Adipose tissue (tissue), 3 donors: ENCODE measurements around the gene PREB. TPM values are rescaled to one million over a fixed set of nuclear protein-coding genes. Genes with fewer than 3 reads are reported as not detected.
"Not testable (repeated sequence)": the region's sequence is repeated elsewhere in the genome, so short reads cannot be mapped to it uniquely, and the experiment has no call there.

Experiments used
- H3K27ac ChIP-seq: one replicate; pipeline ENCODE4 v1.5.1; 2013; ENCODE audit warnings: low read depth, low read length
- WGBS, 3 donors: extraction: QIAGEN DNeasy Blood & Tissue Kit; methylation state at CpG; one replicate each; pipeline ENCODE4 v1.1.7; 2013; 5-methylcytosine and 5-hydroxymethylcytosine counted together
- polyA plus RNA-seq, 3 donors: library from polyadenylated mRNA; stranded (reverse); fragments of 200-250 nt; gene quantifications; one replicate each; pipeline ENCODE4 v1.2.3, GENCODE V29; 2013
- donor health status: healthy with polysubstance abuse.
- donor health status: Bipolar disorder and iron deficiency.
- donor health status: healthy.

Gene PREB
- polyA plus RNA-seq, 3 donors: 51.7 to 66.5 (median 51.8) TPM

- WGBS, 3 donors: 29 to 42% (median 40%) methylated on average over 14 of the region's 14 CpGs
- H3K27ac ChIP-seq: no peak overlapping the region
These were observed 1.1 kb downstream of the PREB start for GRCh38 chr2:27133195-27133875.

GRCh38 chr2:27131429-27131828 lies 3.0 kb downstream of the PREB start:
- H3K27ac ChIP-seq: no peak overlapping the region
- 80 to 88% (median 87%) methylated on average over 11 of the region's 11 CpGs for WGBS, 3 donors

DNA sequence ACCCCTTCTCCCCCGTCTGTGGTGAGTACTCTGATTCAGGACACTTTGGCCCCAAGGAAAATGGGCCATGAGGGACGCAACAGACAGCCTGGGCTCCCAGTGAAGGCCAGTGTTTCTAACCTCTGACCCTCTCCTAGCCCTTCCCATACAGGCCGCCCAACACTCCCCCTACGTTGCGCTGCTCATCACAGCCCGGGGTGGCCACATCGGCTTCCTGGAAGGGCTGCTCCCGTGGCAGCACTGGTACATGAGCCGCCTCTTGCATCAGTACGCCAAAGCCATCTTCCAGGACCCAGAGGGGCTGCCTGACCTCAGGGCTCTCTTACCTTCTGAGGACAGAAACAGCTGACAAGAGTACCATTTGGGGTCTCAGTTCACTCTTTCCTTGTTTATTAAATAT lies 4.0 kb downstream of the PREB start:
- WGBS, 3 donors: 84 to 94% (median 90%) methylated on average over 10 of the region's 10 CpGs
- no peak overlapping the region for H3K27ac ChIP-seq

- H3K27ac ChIP-seq: no peak overlapping the region
- 74 to 81% (median 75%) methylated on average over 11 of the region's 11 CpGs for WGBS, 3 donors
These were observed 5.5 kb downstream of the PREB start for GRCh38 chr2:27128668-27129571.

- WGBS, 3 donors: 86 to 89% (median 88%) methylated on average over 9 of the region's 9 CpGs
- no peak overlapping the region for H3K27ac ChIP-seq
These were observed 6.4 kb downstream of the PREB start for GRCh38 chr2:27127883-27128667.

GRCh38 chr2:27126252-27126710 lies 8.2 kb downstream of the PREB start:
- 46 to 54% (median 53%) methylated on average over 5 of the region's 5 CpGs for WGBS, 3 donors
- H3K27ac ChIP-seq: no peak overlapping the region

- H3K27ac ChIP-seq: no peak overlapping the region
- WGBS, 3 donors: 84 to 93% (median 88%) methylated on average over 3 of the region's 3 CpGs
These were observed 9.3 kb downstream of the PREB start for GRCh38 chr2:27125104-27125503.

DNA sequence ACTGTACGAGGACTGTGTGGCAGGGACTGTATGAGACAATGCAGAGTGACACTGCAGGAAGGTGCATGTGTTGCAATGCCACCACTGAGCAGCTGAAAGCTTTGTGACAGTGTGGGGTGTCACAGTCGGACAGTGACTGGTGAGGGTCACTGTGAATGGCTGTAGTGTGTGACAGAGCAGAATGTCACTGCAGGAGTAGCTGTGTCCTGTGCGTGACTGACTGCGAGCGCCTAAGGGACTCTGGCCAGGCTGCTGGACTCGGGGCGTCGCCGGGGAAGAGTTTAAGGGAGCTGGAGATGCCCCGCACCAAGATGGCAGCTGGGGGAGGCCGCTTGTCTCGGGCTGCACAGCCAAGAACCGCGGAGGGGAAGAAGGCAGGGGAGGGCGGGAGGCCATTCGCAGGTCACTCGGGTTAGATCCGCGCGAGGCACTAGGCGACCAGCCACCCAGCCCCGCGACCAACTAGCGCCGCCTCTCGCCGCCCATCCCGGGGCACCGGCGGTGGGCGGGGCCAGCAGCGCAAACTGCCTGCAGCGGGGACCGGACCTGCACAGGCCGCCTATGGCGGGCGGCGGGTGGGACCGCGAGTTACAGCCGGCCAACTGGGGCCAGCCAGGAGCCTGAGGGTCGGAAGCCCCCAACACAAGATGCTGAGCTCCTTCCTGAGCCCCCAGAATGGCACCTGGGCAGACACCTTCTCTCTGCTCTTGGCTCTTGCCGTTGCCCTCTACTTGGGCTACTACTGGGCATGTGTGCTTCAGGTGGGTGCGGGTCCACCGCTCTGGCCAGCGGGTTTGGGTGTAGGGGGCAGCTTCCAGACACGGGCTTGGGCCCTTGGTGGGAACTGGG lies 10.9 kb downstream of the PREB start, which contains the start of gene ABHD1:
TSS of gene ABHD1 (plus strand) at position 514 of the 849 bp plus-strand sequence. CDS start at position 648, 134 bp downstream.
- no peak within 1 kb of the TSS for H3K27ac ChIP-seq
- WGBS, 3 donors: 6 to 9% (median 7%) methylated on average over 34 to 47 of the region's 47 CpGs

- WGBS, 3 donors: 91% methylated on average over 7 of the region's 7 CpGs
- H3K27ac ChIP-seq: no peak overlapping the region
These were observed 11.6 kb downstream of the PREB start for GRCh38 chr2:27122791-27123190.

GRCh38 chr2:27121906-27122305 lies 12.5 kb downstream of the PREB start:
- H3K27ac ChIP-seq: no peak overlapping the region
- WGBS, 3 donors: 68 to 83% (median 79%) methylated on average over 2 of the region's 2 CpGs

GRCh38 chr2:27119330-27119670 lies 15.1 kb downstream of the PREB start:
- WGBS, 3 donors: 78 to 85% (median 82%) methylated on average over 8 of the region's 8 CpGs
- not testable (repeated sequence) for H3K27ac ChIP-seq

DNA sequence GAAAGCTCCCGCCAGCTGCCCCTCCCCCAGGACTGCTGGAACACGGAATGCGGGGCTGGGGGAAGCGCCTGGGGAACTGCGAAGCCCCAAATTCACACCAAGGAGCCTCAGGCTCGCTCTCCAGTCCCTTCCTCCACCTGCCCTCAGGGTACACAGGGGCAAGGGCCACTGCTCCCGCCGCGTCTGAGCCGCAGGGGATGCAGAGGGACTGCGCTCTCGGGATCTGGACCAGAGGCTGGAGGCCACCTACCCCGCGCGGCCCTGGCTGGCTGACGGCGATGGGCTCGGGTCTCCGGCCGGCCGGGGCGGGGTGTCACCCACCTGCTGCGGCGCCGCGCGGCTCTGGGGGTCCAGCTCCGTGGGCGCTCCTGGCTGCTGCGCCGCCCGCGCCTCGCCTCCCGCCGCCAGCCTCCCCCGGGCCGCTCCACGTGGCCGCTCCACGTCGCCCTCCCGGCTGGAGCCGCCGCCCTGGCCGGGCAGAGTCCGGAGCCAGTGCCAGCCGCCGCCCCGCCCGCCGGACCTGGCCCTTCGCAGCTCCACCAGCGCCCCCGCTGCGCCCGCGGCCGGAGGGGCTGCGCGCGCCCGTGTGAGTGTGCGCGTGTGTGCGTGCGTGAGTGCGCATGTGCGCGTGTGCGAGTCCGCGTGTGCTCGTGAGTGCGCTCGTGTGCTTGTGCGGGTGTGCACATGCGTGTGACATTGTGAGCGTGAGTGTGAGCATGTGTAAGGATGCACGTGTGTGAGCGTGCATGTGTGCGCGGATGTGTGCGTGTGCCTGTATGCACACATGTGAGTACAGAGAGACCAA lies 15.7 kb downstream of the PREB start, which contains the start of gene CGREF1:
TSS of gene CGREF1 (minus strand) at position 604 of the 805 bp plus-strand sequence. CDS start 14,762 bp downstream, outside the sequence.
- H3K27ac ChIP-seq: no peak within 1 kb of the TSS
- 4 to 5% (median 5%) methylated on average over 54 to 84 of the region's 84 CpGs for WGBS, 3 donors

GRCh38 chr2:27117995-27118524 lies 16.4 kb downstream of the PREB start:
- WGBS, 3 donors: 23 to 29% (median 26%) methylated on average over 12 to 14 of the region's 14 CpGs

GRCh38 chr2:27115519-27115918 lies 18.9 kb downstream of the PREB start:
- WGBS, 3 donors: 67 to 76% (median 74%) methylated on average over 2 of the region's 2 CpGs
- no peak overlapping the region for H3K27ac ChIP-seq

More at GRCh38 chr2:27117995-27118524, 16.4 kb downstream of the PREB start:
- no peak overlapping the region for H3K27ac ChIP-seq

DNA sequence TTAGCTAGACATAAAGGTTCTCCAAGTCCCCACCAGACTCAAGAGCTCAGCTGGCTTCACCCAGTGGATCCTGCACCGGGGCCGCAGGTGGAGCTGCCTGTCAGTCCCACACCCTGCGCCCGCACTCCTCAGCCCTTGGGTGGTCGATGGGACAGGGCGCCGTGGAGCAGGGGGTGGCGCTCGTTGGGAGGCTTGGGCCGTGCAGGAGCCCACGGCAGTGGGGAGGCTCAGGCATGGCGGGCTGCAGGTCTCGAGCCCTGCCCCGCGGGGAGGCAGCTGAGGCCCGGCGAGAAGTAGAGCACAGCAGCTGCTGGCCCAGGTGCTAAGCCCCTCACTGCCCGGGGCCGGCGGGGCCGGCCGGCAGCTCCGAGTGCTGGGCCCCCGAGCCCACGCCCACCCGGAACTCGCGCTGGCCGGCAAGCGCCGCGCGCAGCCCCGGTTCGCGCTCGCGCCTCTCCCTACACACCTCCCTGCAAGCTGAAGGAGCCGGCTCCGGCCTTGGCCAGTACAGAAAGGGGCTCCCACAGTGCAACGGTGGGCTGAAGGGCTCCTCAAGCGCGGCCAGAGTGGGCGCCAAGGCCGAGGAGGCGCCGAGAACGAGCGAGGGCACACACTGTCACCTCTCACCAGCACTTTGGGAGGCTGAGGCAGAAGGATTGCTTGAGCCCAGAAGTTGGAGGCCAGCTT lies 22.9 kb downstream of the PREB start:
- H3K27ac ChIP-seq: not testable (repeated sequence)
- 91 to 94% (median 94%) methylated on average over 39 to 49 of the region's 49 CpGs for WGBS, 3 donors
